Duodenal mucosa (tissue), 2 donors: ENCODE measurements around the gene SLA2.

Experiments used
- H3K27ac ChIP-seq: one replicate; pipeline ENCODE4 v1.7.0; 2013; ENCODE audit warnings: low read depth, low read length
- H3K27me3 ChIP-seq, 2 donors: one replicate each; pipeline ENCODE4 v1.7.0; 2013; ENCODE audit warnings: low read length in 2 of 2, control low read depth in 1 of 2; ENCODE audit not compliant: insufficient read depth in 2 of 2, control insufficient read depth in 1 of 2
- H3K36me3 ChIP-seq, 2 donors: one replicate each; pipeline ENCODE4 v1.7.0; 2013; ENCODE audit warnings: low read length in 2 of 2, control low read depth in 1 of 2; ENCODE audit not compliant: insufficient read depth in 2 of 2, control insufficient read depth in 1 of 2
- H3K4me1 ChIP-seq, 2 donors: one replicate each; pipeline ENCODE4 v1.7.0; 2013; ENCODE audit warnings: low read length in 2 of 2, control low read depth in 1 of 2; ENCODE audit not compliant: insufficient read depth in 2 of 2, control insufficient read depth in 1 of 2
- H3K4me3 ChIP-seq, 2 donors: one replicate each; pipeline ENCODE4 v1.7.0; 2013; ENCODE audit warnings: low read length in 2 of 2, low read depth in 1 of 2
- H3K9ac ChIP-seq, 2 donors: one replicate each; pipeline ENCODE4 v1.7.0; 2013; ENCODE audit warnings: low read length in 2 of 2, low read depth in 1 of 2
- H3K9me3 ChIP-seq, 2 donors: one replicate each; pipeline ENCODE4 v1.7.0; 2013; ENCODE audit warnings: low read length in 2 of 2, control low read depth in 1 of 2; ENCODE audit not compliant: control insufficient read depth in 1 of 2

The SLA2 gene

GRCh38 chr20:36599912-36600345, 46.1 kb downstream of the SLA2 start:
- Histone ChIP-seq H3K27ac (no peak overlapping the region), H3K9ac (no peak overlapping the region), H3K9me3 (no peaks in the 10 kb centered on the region), H3K27me3 (no peaks in the 10 kb centered on the region), H3K4me1 (peaks cover 8 to 9% of the 10 kb centered on the region in 2 donors), H3K4me3 (no peak overlapping the region), H3K36me3 (no peaks in the 10 kb centered on the region)

DNA sequence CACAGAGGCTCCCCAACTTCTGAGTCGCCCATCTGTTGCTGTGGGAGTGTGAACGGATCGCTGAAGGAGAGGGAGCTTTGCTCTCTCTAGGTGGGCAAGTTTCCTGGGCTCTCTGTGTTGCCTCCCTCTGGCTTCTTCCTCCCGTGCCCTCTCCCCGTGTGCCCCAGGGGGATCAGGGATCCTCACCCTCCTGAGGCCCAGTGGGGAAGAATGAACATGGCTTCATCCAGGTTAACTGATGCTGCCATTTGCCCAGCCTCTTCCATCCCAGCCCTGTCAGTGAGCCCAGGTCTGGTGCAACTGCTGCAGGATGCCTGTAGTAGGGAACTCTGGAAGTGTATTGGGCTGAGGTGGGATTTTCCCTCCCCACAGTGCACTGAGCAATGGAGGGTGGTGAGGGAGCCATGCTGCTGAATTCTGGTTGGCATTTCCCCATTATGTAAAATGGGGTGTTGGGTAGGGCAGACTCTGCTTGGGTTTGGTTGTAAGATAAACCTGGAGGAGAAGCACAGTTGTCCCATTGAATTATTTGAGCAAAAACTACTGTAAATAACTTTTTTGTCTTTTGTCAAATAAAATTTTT, 52.6 kb downstream of the SLA2 start:
- H3K27ac ChIP-seq = no peak overlapping the region
- no peaks in the 10 kb centered on the region for H3K9me3 ChIP-seq
- H3K36me3 ChIP-seq = peaks cover 0 to 5% of the 10 kb centered on the region in 2 donors
- H3K27me3 ChIP-seq = no peaks in the 10 kb centered on the region
- H3K9ac ChIP-seq = no peak overlapping the region
- peaks cover under 1 to 8% of the 10 kb centered on the region in 2 donors for H3K4me1 ChIP-seq
- H3K4me3 ChIP-seq = no peak overlapping the region

GRCh38 chr20:36591854-36592641, 53.9 kb downstream of the SLA2 start:
- no peaks in the 10 kb centered on the region for H3K27me3 ChIP-seq
- H3K4me1 ChIP-seq = peaks cover 0 to 8% of the 10 kb centered on the region in 2 donors
- H3K9ac ChIP-seq = no peak overlapping the region
- no peaks in the 10 kb centered on the region for H3K9me3 ChIP-seq
- no peak overlapping the region for H3K4me3 ChIP-seq
- H3K36me3 ChIP-seq = peaks cover 0 to 5% of the 10 kb centered on the region in 2 donors
- H3K27ac ChIP-seq = no peak overlapping the region

- H3K9ac ChIP-seq = no peak overlapping the region
- peaks cover 0 to 8% of the 10 kb centered on the region in 2 donors for H3K4me1 ChIP-seq
- no peak overlapping the region for H3K27ac ChIP-seq
Measured at GRCh38 chr20:36591281-36591680, 54.7 kb downstream of the SLA2 start.

DNA sequence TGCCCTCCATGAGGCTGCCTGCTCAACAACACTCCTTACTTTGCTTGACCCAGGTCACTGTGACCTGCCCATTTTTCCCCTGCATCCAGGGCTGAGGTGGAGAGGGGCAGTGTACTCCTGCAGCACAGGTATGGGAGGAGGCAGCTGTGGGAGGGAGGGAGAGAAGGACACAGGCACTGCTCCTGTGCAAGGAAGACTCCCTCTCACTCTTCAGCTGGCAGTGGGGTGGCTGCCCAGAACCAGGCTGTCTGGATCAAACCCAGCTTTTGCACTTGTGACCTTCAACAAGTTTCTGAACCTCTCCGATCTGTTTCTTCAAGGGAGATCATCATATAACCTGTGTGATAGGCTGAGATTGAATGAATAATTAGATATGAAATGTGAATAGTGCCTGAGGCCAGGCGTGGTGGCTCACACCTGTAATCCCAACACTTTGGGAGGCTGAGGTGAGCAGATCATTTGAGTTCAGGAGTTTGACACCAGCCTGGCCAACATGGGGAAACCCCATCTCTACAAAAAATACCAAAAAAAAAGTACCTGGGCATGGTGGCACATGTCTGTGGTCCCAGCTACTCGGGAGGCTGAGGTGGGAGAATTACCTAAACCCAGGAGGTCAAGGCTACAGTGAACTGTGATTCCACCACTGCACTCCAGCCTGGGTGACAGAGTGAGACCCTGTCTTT, 58.5 kb downstream of the SLA2 start:
- Histone ChIP-seq H3K4me3 (no peak overlapping the region), H3K4me1 (no peaks in the 10 kb centered on the region), H3K36me3 (peaks cover 2 to 11% of the 10 kb centered on the region in 2 donors), H3K9me3 (no peaks in the 10 kb centered on the region), H3K27me3 (no peaks in the 10 kb centered on the region), H3K27ac (no peak overlapping the region), H3K9ac (no peak overlapping the region)

More at GRCh38 chr20:36591281-36591680, 54.7 kb downstream of the SLA2 start:
- no peaks in the 10 kb centered on the region for H3K9me3 ChIP-seq
- H3K36me3 ChIP-seq = peaks cover 0 to 5% of the 10 kb centered on the region in 2 donors
- H3K27me3 ChIP-seq = no peaks in the 10 kb centered on the region
- H3K4me3 ChIP-seq = no peak overlapping the region

DNA sequence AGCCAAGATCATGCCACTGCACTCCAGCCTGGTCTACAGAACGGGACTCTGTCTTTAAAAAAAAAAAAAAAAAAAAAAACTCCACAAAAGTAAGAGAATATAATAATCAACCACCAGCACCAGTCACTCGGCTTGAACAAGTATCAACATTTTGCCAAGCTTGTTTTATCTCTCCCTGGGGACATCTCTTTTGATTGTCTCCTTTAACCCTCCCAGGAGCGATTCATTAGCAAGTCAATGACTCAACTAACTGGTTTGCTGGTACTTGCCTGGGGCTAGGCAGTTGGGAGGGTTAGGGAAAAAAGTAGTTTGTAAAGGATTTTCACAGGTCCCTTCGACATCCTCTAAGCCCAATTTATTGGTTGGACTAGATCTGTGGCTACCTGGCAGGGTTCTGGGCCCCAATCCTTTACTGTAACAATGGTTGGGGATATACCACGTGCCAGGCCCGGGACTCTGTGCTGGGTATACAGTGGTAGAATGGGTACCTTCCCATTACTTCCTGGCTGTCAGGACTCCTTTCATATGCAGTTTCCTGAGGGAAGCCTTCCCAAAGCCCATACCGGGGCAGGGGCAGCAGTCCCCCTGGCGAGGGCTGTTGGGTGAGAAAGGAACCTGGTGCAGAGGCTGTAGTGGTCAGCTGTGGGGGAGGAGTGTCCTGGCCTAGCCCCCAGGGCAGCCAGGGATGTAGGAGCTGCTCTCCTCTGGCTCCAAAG, 60.4 kb downstream of the SLA2 start:
- no peak overlapping the region for H3K27ac ChIP-seq
- no peak overlapping the region for H3K9ac ChIP-seq
- H3K27me3 ChIP-seq = no peaks in the 10 kb centered on the region
- peaks cover 5 to 15% of the 10 kb centered on the region in 2 donors for H3K36me3 ChIP-seq
- no peaks in the 10 kb centered on the region for H3K9me3 ChIP-seq
- H3K4me3 ChIP-seq = no peak overlapping the region
- H3K4me1 ChIP-seq = no peaks in the 10 kb centered on the region

GRCh38 chr20:36584018-36584481, 61.9 kb downstream of the SLA2 start:
- H3K36me3 ChIP-seq = peaks cover 10 to 28% of the 10 kb centered on the region in 2 donors
- no peak overlapping the region for H3K9ac ChIP-seq
- no peaks in the 10 kb centered on the region for H3K4me1 ChIP-seq
- H3K9me3 ChIP-seq = no peaks in the 10 kb centered on the region
- no peak overlapping the region for H3K27ac ChIP-seq
- H3K4me3 ChIP-seq = no peak overlapping the region
- no peaks in the 10 kb centered on the region for H3K27me3 ChIP-seq

- no peak overlapping the region for H3K9ac ChIP-seq
- no peaks in the 10 kb centered on the region for H3K4me1 ChIP-seq
- no peaks in the 10 kb centered on the region for H3K27me3 ChIP-seq
- H3K4me3 ChIP-seq = no peak overlapping the region
- no peak overlapping the region for H3K27ac ChIP-seq
- H3K36me3 ChIP-seq = peaks cover 10 to 35% of the 10 kb centered on the region in 2 donors
- no peaks in the 10 kb centered on the region for H3K9me3 ChIP-seq
Measured at GRCh38 chr20:36582821-36583220, 63.2 kb downstream of the SLA2 start.

GRCh38 chr20:36582322-36582721, 63.7 kb downstream of the SLA2 start:
- peaks cover 10 to 35% of the 10 kb centered on the region in 2 donors for H3K36me3 ChIP-seq

More at GRCh38 chr20:36582322-36582721, 63.7 kb downstream of the SLA2 start:
- Histone ChIP-seq H3K27me3 (no peaks in the 10 kb centered on the region), H3K9me3 (no peaks in the 10 kb centered on the region), H3K4me3 (no peak overlapping the region), H3K4me1 (no peaks in the 10 kb centered on the region), H3K9ac (no peak overlapping the region), H3K27ac (no peak overlapping the region)
